ENCODE data around the gene TALDO1.

- TF ChIP-seq CTCF (IDR thresholded peaks at IDR 0.05) (no peak), EZH2 (IDR thresholded peaks at IDR 0.05) (no peak), EZH2phosphoT487 (IDR thresholded peaks at IDR 0.05) (no peak)
Observed at GRCh38 chr11:802018-802617, 54.9 kb downstream of the TALDO1 start.
